Stomach (tissue), 9 donors: Measurements from ENCODE around the gene KDELR1. TPM values are rescaled to one million over a fixed set of nuclear protein-coding genes. Genes with fewer than 3 reads are reported as not detected.

ENCODE experiments used
- DNase-seq, 2 donors: peaks; one replicate each; pipeline versions ENCODE4 v3.0.0 to v3.0.0-alpha.2; 2013 to 2019
- H3K27ac ChIP-seq, 5 donors: fragments of 200-600 bp in 4 of 5; sonication (generic) in 4 of 5; one replicate each; pipeline ENCODE4 v1.5.1; 2013 to 2019; ENCODE audit warnings: mild to moderate bottlenecking in 1 of 5, moderate library complexity in 1 of 5
- H3K27me3 ChIP-seq, 3 donors: fragments of 200-600 bp; sonication (generic); one replicate each; pipeline ENCODE4 v1.5.1; 2017 to 2019; ENCODE audit warnings: mixed run types in 1 of 3
- H3K36me3 ChIP-seq, 4 donors: fragments of 200-600 bp; sonication (generic); 1 replicate in 3 of 4; 2 replicates in 1 of 4; pipeline ENCODE4 v1.5.1; 2016 to 2019
- H3K4me1 ChIP-seq, 4 donors: fragments of 200-600 bp; sonication (generic); one replicate each; pipeline ENCODE4 v1.5.1; 2016 to 2019
- H3K4me3 ChIP-seq, 4 donors: fragments of 200-600 bp; sonication (generic) in 3 of 4; one replicate each; pipeline ENCODE4 v1.5.1; 2016 to 2019; ENCODE audit warnings: mild to moderate bottlenecking in 1 of 4
- H3K9me3 ChIP-seq, 4 donors: fragments of 200-600 bp; sonication (generic); one replicate each; pipeline ENCODE4 v1.5.1; 2016 to 2019
- EP300 ChIP-seq: sonication (generic); formaldehyde crosslinking; IDR thresholded peaks from one replicate; pipeline ENCODE4 v1.6.1; 2017; ENCODE audit warnings: antibody characterized with exemption
- POLR2A ChIP-seq, 4 donors: fragments of 450-650 bp; IDR thresholded peaks; one replicate each; pipeline ENCODE4 v1.6.1; 2016; ENCODE audit warnings: antibody characterized with exemption in 4 of 4, control low read depth in 2 of 4, mild to moderate bottlenecking in 1 of 4, moderate library complexity in 1 of 4
- POLR2AphosphoS5 ChIP-seq, 3 donors: sonication (generic); formaldehyde crosslinking; IDR thresholded peaks; one replicate each; pipeline ENCODE4 v1.6.1; 2016; ENCODE audit warnings: antibody characterized with exemption in 3 of 3
- whole genome bisulfite sequencing, 5 donors: extraction: QIAGEN DNeasy Blood & Tissue Kit in 3 of 5; methylation state at CpG; one replicate each; pipeline versions ENCODE4 v1.1.5 to v1.1.7; 2013 to 2018; 5-methylcytosine and 5-hydroxymethylcytosine counted together
- intact Hi-C: fragments of 100-400 bp; cut with DNase I; formaldehyde crosslinking; loops from one replicate; pipeline ENCODE4 v1.15.1; 2023; ENCODE audit warnings: low total_unique reads
- polyA plus RNA-seq, 3 donors: library from polyadenylated mRNA; stranded (reverse); fragments of 200-250 nt; gene quantifications; one replicate each; pipeline ENCODE4 v1.2.3, GENCODE V29; 2013
- total RNA-seq, 5 donors: library from RNA; depleted of rRNA; stranded (reverse); fragments of >200 nt; gene quantifications; one replicate each; pipeline versions ENCODE4 v1.1.0 to v1.2.3, GENCODE V29; 2014 to 2016
- TF ChIP-seq, protein P1 (sequence below), 7 experiments: fragments of 450-650 bp in 4 of 7; fragments of 200-600 bp in 3 of 7; sonication (generic) in 3 of 7; IDR thresholded peaks; one replicate each; pipeline ENCODE4 v1.5.1; 2016 to 2019; ENCODE audit warnings: antibody characterized with exemption in 7 of 7, control low read depth in 2 of 7, mild to moderate bottlenecking in 1 of 7
- donor health status: healthy with polysubstance abuse.
- donor health status: Bipolar disorder and iron deficiency.
- donor health status: healthy.

Gene KDELR1
- total and polyA plus RNA-seq, 8 donors, result 45.8 to 123 (median 70.9) TPM

GRCh38 chr19:48338802-48339503 is 52.4 kb downstream of the KDELR1 start:
- Histone ChIP-seq H3K27ac (no peak overlapping the region), H3K36me3 (peaks cover 0 to 21% (median 13%) of the 10 kb centered on the region in 4 donors), H3K9me3 (no peaks in the 10 kb centered on the region), H3K4me1 (peaks cover 0 to 6% (median 2%) of the 10 kb centered on the region in 4 donors), H3K27me3 (no peaks in the 10 kb centered on the region), H3K4me3 (no peak overlapping the region)
- 86 to 90% (median 89%) methylated on average over 13 to 14 of the region's 14 CpGs for WGBS, 5 donors
- DNase-seq, result no peak
- TF ChIP-seq, protein P1, sequence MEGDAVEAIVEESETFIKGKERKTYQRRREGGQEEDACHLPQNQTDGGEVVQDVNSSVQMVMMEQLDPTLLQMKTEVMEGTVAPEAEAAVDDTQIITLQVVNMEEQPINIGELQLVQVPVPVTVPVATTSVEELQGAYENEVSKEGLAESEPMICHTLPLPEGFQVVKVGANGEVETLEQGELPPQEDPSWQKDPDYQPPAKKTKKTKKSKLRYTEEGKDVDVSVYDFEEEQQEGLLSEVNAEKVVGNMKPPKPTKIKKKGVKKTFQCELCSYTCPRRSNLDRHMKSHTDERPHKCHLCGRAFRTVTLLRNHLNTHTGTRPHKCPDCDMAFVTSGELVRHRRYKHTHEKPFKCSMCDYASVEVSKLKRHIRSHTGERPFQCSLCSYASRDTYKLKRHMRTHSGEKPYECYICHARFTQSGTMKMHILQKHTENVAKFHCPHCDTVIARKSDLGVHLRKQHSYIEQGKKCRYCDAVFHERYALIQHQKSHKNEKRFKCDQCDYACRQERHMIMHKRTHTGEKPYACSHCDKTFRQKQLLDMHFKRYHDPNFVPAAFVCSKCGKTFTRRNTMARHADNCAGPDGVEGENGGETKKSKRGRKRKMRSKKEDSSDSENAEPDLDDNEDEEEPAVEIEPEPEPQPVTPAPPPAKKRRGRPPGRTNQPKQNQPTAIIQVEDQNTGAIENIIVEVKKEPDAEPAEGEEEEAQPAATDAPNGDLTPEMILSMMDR (IDR thresholded peaks at IDR 0.05), result no peak
- no peak for TF ChIP-seq POLR2A (IDR thresholded peaks at IDR 0.05)
- no peak for TF ChIP-seq EP300
- no peak for TF ChIP-seq POLR2AphosphoS5 (IDR thresholded peaks at IDR 0.05)
- intact Hi-C loops, result no loop called here

- Histone ChIP-seq H3K27me3 (no peaks in the 10 kb centered on the region), H3K36me3 (peaks cover 0 to 18% (median 13%) of the 10 kb centered on the region in 4 donors), H3K4me3 (no peak overlapping the region), H3K4me1 (peaks cover 3 to 13% (median 7%) of the 10 kb centered on the region in 4 donors), H3K9me3 (no peaks in the 10 kb centered on the region), H3K27ac (no peak overlapping the region)
- no peak for TF ChIP-seq POLR2AphosphoS5 (IDR thresholded peaks at IDR 0.05)
- TF ChIP-seq POLR2A (IDR thresholded peaks at IDR 0.05), result no peak
- TF ChIP-seq, protein P1 (IDR thresholded peaks at IDR 0.05), result no peak
- TF ChIP-seq EP300, result no peak
- no peak for DNase-seq
- WGBS, 5 donors, result 86 to 91% (median 88%) methylated on average over 11 to 14 of the region's 14 CpGs
- intact Hi-C loops, result no loop called here
These were observed 53.0 kb downstream of the KDELR1 start for GRCh38 chr19:48338253-48338755.

- intact Hi-C loops, result no loop called here
- Histone ChIP-seq H3K27me3 (no peaks in the 10 kb centered on the region), H3K9me3 (no peaks in the 10 kb centered on the region), H3K36me3 (peaks cover 0 to 16% (median 6%) of the 10 kb centered on the region in 4 donors), H3K4me1 (peaks cover 30 to 56% (median 44%) of the 10 kb centered on the region in 4 donors), H3K4me3 (peak overlapping the region; percentile 43 to 58 (median 51)), H3K27ac (peak overlapping the region; percentile 83 to 94 (median 94))
- DNase-seq, result peak; percentile 95 to 98
- WGBS, 5 donors, result 3 to 9% (median 4%) methylated on average over 20 to 54 of the region's 54 CpGs
- TF ChIP-seq POLR2A (IDR thresholded peaks at IDR 0.05) (no peak), EP300 (no peak), POLR2AphosphoS5 (IDR thresholded peaks at IDR 0.05) (peak; percentile 43 to 75 (median 61))
- TF ChIP-seq, protein P1 (IDR thresholded peaks at IDR 0.05), result peak in 5 of 7 experiments; percentile 78 to 90 (median 81)
These were observed 57.6 kb downstream of the KDELR1 start for GRCh38 chr19:48333467-48334384.
